GM12878 (cell line): Measurements from ENCODE around the gene ABHD18.

ENCODE experiments used
- FOXK2 ChIP-seq: fragments of 450-650 bp; IDR thresholded peaks from 2 replicates; pipeline ENCODE4 v1.6.1; 2017; ENCODE audit warnings: mild to moderate bottlenecking, moderate library complexity
- MXI1 ChIP-seq: fragments of 150-350 bp; IDR thresholded peaks from 2 replicates; pipeline ENCODE4 v1.6.1; 2011; ENCODE audit warnings: low read depth, mild to moderate bottlenecking, inconsistent platforms, low read length, improper control_type of control experiment

DNA sequence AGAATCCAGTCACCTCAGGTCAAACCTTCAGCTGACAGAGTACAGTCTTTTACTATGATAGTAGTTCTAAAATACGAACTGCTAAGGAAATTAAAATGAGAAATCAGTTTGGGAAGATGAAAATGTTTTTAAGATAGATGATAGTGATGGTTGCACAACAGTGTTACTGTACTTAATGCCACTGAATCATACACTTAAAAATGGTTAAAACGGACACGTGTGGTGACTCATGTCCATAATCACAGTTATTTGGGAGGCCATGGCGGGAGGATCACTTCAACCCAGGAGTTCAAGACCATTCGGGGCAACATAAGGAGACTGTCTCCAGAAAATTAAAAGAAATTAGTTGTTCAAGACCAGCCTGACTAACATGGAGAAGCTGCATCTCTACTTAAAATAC is 41.4 kb downstream of the ABHD18 start:
- TF ChIP-seq FOXK2 (no peak), MXI1 (no peak)
